Measurements from ENCODE around the gene SOBP.

GRCh38 chr6:107540465-107540857 lies 50.5 kb downstream of the SOBP start:
- TF ChIP-seq POLR2A (IDR thresholded peaks at IDR 0.05; ENCODE audit: low read length) (no peak), HDAC2 (IDR thresholded peaks at IDR 0.05) (no peak), ZC3H11A (IDR thresholded peaks at IDR 0.05) (no peak)
- TF ChIP-seq, protein P1, sequence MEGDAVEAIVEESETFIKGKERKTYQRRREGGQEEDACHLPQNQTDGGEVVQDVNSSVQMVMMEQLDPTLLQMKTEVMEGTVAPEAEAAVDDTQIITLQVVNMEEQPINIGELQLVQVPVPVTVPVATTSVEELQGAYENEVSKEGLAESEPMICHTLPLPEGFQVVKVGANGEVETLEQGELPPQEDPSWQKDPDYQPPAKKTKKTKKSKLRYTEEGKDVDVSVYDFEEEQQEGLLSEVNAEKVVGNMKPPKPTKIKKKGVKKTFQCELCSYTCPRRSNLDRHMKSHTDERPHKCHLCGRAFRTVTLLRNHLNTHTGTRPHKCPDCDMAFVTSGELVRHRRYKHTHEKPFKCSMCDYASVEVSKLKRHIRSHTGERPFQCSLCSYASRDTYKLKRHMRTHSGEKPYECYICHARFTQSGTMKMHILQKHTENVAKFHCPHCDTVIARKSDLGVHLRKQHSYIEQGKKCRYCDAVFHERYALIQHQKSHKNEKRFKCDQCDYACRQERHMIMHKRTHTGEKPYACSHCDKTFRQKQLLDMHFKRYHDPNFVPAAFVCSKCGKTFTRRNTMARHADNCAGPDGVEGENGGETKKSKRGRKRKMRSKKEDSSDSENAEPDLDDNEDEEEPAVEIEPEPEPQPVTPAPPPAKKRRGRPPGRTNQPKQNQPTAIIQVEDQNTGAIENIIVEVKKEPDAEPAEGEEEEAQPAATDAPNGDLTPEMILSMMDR (IDR thresholded peaks at IDR 0.05), result no peak
- TF ChIP-seq, protein P2, sequence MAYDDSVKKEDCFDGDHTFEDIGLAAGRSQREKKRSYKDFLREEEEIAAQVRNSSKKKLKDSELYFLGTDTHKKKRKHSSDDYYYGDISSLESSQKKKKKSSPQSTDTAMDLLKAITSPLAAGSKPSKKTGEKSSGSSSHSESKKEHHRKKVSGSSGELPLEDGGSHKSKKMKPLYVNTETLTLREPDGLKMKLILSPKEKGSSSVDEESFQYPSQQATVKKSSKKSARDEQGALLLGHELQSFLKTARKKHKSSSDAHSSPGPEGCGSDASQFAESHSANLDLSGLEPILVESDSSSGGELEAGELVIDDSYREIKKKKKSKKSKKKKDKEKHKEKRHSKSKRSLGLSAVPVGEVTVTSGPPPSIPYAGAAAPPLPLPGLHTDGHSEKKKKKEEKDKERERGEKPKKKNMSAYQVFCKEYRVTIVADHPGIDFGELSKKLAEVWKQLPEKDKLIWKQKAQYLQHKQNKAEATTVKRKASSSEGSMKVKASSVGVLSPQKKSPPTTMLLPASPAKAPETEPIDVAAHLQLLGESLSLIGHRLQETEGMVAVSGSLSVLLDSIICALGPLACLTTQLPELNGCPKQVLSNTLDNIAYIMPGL (CRISPR knock-in tag; IDR thresholded peaks at IDR 0.05; ENCODE audit: borderline replicate concordance), result no peak

Measured in A549 (cell line).